ENCODE measurements around the gene FBXO15. TPM values are rescaled to one million over a fixed set of nuclear protein-coding genes. Genes with fewer than 3 reads are reported as not detected.

Gene FBXO15
- total RNA-seq, 1 experiment from 2014 or later = 0.39 TPM

DNA sequence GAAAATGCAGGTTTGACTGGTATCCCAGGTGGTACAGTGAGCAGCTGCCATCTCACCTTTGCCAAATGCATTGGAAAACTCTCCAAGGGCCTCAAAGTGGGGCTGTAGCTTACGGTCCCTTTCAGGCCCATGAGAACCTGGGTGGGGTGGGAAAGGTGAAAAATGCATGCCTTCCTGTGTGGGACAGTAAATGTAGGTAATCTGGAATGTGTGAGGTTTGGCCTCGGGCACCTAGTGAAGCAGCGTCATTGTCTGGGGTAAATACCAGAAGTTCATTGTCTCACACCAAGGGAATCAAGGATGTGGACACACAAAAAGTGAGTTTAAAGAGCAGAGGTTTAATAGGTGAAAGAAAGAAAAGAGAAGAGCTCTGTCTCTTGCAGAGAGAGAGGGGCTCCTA, 37.2 kb upstream of the FBXO15 start:
- Mint-ChIP-seq H3K27me3 (ENCODE audit: low read depth) (peaks cover 5% of the 10 kb centered on the region), H3K4me3 (no peak overlapping the region), H3K4me1 (peaks cover 17 to 24% of the 10 kb centered on the region in 2 experiments), H3K9me3 (peaks cover 0 to 4% of the 10 kb centered on the region in 2 experiments; a peak in 1 of 5 replicates), H3K27ac (no peak overlapping the region), H3K36me3 (ENCODE audit: insufficient read depth in 1 of 3, low read depth in 3 of 3) (peaks cover 0 to 4% (median 2%) of the 10 kb centered on the region in 3 experiments; a peak in 1 of 7 replicates)
- H3K27me3 ChIP-seq (ENCODE audit: insufficient read depth, low read length) = no peaks in the 10 kb centered on the region
- H3K23ac ChIP-seq (ENCODE audit: insufficient read length, low read depth, low read length) = no peak overlapping the region
- no peak overlapping the region for H4K5ac ChIP-seq (ENCODE audit: insufficient read length, low read depth, low read length)
- H2BK12ac ChIP-seq (ENCODE audit: insufficient read length, low read depth, low read length) = no peak overlapping the region
- H3T11ph ChIP-seq (ENCODE audit: low read length) = no peak overlapping the region
- H2AFZ ChIP-seq (ENCODE audit: low read length) = no peak overlapping the region
- H3K9me3 ChIP-seq (ENCODE audit: control insufficient read depth, low read depth, low read length) = no peaks in the 10 kb centered on the region
- TF ChIP-seq CTCF (conservative IDR thresholded peaks at IDR 0.05) = no peak
- H3K27ac ChIP-seq (ENCODE audit: insufficient read length, low read depth, low read length) = no peak overlapping the region
- H4K91ac ChIP-seq (ENCODE audit: insufficient read length, low read depth, low read length) = no peak overlapping the region
- no peak overlapping the region for H2BK5ac ChIP-seq (ENCODE audit: insufficient read length, low read length)
- H3K79me2 ChIP-seq (ENCODE audit: insufficient read depth, low read length) = no peaks in the 10 kb centered on the region
- H3K14ac ChIP-seq (ENCODE audit: insufficient read depth, low read length) = no peak overlapping the region
- no peak overlapping the region for H4K8ac ChIP-seq (replicated peaks; ENCODE audit: insufficient read length, low read depth, low read length)
- no peaks in the 10 kb centered on the region for H4K20me1 ChIP-seq (ENCODE audit: control insufficient read depth, insufficient read depth, insufficient read length)
- no peaks in the 10 kb centered on the region for H3K23me2 ChIP-seq (ENCODE audit: insufficient read length, low read depth, low read length, poor library complexity, severe bottlenecking)
- no peaks in the 10 kb centered on the region for H3K79me1 ChIP-seq (ENCODE audit: insufficient read depth, low read depth, low read length, poor library complexity, severe bottlenecking)
- WGBS (ENCODE audit: extremely low coverage, insufficient read length, low lambda C conversion rate) = no CpG with 5 or more reads among the region's 3 CpGs
- H3K4me1 ChIP-seq (ENCODE audit: insufficient read depth, low read length) = no peaks in the 10 kb centered on the region; the same call in 1 of the 2 replicates
- no peak overlapping the region for H2AK5ac ChIP-seq (ENCODE audit: insufficient read length, low read length)
- no peak overlapping the region for H3K18ac ChIP-seq (ENCODE audit: insufficient read length, low read depth, low read length)
- no peak overlapping the region for H3K9ac ChIP-seq (ENCODE audit: extremely low read depth, insufficient read length, low read length)
- H2BK20ac ChIP-seq (ENCODE audit: low read depth, low read length, poor library complexity, severe bottlenecking) = no peak overlapping the region
- H2BK120ac ChIP-seq (ENCODE audit: low read depth, low read length, poor library complexity, severe bottlenecking) = no peak overlapping the region
- no peak overlapping the region for H3K56ac ChIP-seq (ENCODE audit: insufficient read length, low read depth, low read length)
- no peak for DNase-seq
- H3K4ac ChIP-seq (ENCODE audit: low read depth, low read length) = no peak overlapping the region
- no peak overlapping the region for H3K4me2 ChIP-seq (ENCODE audit: insufficient read depth, insufficient read length, low read length)
- no peak overlapping the region for H2BK15ac ChIP-seq (ENCODE audit: low read depth, low read length)

All from H9 (cell line).